Activated T-cell treated with anti-CD3 and anti-CD28 coated beads for 4 hours (primary cell): ENCODE measurements around the gene THUMPD2.
"Not testable (repeated sequence)": the region's sequence is repeated elsewhere in the genome, so short reads cannot be mapped to it uniquely, and the experiment has no call there.

Experiments used
- DNase-seq: peaks from one replicate; pipeline ENCODE4 v3.0.0-alpha.2; 2020

Gene THUMPD2

GRCh38 chr2:39778775-39779340, at the start of gene THUMPD2:
Gene THUMPD2, minus strand, starts transcription at chr2:39779258. Its CDS starts 19 bp downstream, at chr2:39779239.
- DNase-seq: peak; percentile 39

- no peak for DNase-seq
Measured at GRCh38 chr2:39821871-39822270, 42.8 kb upstream of the THUMPD2 start.

DNA sequence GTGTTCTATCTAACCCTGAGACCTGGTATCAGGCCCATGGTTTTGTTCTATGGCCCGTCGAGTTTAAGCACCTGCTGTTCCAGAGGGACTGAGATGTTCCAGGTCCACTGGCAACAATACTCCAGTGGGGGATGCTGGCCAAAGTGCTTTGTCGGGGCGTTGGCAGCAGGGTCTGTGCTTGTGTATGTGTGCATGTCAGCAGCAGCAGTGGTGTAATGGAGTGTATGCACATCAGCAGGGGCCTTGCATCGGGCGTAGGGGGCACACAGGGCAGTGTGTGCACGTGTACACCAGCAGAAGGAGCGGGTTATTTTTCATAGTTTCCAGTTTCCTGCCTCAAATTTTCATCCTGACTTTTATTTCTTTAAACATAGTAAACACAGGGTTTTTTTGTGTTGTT, 37.8 kb upstream of the THUMPD2 start:
- DNase-seq: no peak

DNA sequence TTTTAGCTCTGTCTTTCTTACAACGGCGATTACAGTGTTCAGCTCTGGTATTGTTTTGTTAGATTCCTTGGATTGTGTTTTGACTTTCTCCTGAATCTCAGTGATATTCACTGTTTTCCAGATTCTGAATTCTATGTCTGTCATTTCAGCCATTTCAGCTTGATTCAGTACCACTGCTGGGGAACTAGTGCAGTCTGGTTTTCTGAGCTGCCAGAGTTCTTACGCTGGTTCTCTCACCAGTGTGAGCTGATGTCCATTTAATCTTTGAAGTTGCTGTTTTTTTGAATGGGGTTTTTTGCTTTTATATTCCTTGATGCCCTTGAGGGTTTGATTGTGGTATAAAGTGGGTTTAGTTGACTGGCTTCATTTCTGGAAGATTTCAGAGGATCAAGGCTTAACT, 37.4 kb upstream of the THUMPD2 start:
- no peak for DNase-seq

DNA sequence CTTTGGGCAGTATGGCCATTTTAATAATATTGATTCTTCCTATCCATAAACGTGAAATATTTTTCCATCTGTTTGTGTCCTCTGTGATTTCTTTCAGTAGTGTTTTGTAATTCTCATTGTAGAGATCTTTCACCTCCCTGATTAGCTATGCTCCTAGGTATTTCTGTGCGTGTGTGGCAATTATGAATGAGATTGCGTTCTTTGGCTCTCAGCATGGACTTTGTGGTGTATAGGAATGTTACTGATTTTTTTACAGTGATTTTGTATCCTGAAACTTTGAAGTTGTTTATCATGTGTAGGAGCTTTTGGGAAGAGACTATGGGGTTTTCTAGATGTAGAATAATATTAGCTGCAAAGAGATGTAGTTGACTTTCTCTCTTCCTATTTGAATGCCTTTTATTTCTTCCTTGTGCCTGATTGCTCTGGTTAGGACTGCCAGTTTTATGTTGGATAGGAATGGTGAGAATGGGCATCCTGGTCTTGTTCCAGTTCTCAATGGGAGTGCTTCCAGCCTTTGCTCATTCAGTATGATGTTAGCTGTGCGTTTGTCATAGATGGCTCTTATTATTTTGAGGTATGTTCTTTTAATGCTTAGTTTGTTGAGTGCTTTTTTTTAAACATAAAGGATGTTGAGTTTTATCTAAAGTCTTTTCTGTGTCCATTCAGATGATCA, 27.0 kb upstream of the THUMPD2 start:
- no peak for DNase-seq

GRCh38 chr2:39803839-39804238, 24.8 kb upstream of the THUMPD2 start:
- DNase-seq: no peak

DNA sequence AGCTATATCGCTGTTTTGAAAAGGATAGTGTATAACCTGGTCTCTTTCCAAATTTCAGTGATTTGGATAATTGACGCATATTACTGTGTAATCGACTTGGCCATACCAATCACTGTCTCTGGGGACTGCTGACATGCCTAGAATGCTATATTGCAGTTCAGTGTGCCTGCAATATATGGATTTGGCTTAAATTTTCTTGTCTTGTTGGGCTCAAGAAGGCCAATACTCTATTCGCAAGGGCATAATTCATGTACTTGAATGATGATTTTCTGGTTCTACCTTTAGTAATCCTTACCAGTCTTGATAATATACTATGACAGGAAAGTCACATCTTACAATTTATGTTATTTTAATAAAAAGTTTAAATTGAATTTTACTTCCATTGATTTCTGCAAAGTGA, 21.7 kb upstream of the THUMPD2 start:
- no peak for DNase-seq

- no peak for DNase-seq
Measured at GRCh38 chr2:39796134-39796533, 17.1 kb upstream of the THUMPD2 start.

- not testable (repeated sequence) for DNase-seq
Measured at GRCh38 chr2:39790216-39790818, 11.3 kb upstream of the THUMPD2 start.

GRCh38 chr2:39787950-39788349, 8.9 kb upstream of the THUMPD2 start:
- no peak for DNase-seq

GRCh38 chr2:39786761-39787522, 7.9 kb upstream of the THUMPD2 start:
- DNase-seq: no peak

- DNase-seq: no peak
Measured at GRCh38 chr2:39782591-39782990, 3.5 kb upstream of the THUMPD2 start.

- no peak for DNase-seq
Measured at GRCh38 chr2:39781697-39782096, 2.6 kb upstream of the THUMPD2 start.

GRCh38 chr2:39780825-39781600, 2.0 kb upstream of the THUMPD2 start:
- DNase-seq: no peak

GRCh38 chr2:39779927-39780326, 869 bp upstream of the THUMPD2 start:
- no peak for DNase-seq

GRCh38 chr2:39779341-39779851, 338 bp upstream of the THUMPD2 start:
- DNase-seq: no peak

DNA sequence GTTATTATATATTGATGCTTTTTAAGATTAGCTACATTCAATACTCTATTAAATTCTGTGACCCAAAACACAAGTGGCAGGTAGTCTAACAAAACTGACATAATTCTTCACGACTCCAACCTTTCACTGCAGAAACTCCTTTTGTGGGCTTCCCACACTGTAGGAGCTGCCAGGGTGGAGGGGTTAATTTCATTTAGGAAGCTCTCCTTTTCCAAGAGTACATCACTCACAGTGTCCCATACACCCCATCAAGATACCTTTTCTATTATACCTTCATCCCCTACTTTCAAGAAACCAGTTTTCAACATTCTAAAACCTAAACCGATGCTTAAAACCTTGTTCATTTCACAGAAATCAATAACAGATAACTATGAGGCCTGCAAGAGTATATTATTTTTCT, 825 bp downstream of the THUMPD2 start:
- DNase-seq: no peak

DNA sequence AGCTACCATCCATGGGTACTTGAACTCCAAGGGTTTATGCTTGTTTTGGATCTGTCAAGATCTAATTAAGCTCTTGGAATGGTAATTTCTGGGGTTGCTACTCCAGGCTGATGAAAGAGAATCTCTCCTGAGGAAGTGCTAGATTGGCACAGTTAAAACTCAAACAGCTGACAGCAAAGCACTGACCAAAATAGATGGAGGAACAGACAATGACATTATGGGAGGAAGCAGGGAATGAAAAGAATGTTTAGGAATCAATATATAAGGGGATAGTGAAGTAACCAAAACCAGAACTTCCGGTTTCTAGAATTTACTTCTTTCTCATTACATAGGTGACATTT, 6.3 kb downstream of the THUMPD2 start:
- DNase-seq: no peak

- DNase-seq: no peak
Measured at GRCh38 chr2:39772086-39772811, 6.8 kb downstream of the THUMPD2 start.

- no peak for DNase-seq
Measured at GRCh38 chr2:39762448-39762847, 16.6 kb downstream of the THUMPD2 start.

GRCh38 chr2:39757156-39757555, 21.9 kb downstream of the THUMPD2 start:
- no peak for DNase-seq

DNA sequence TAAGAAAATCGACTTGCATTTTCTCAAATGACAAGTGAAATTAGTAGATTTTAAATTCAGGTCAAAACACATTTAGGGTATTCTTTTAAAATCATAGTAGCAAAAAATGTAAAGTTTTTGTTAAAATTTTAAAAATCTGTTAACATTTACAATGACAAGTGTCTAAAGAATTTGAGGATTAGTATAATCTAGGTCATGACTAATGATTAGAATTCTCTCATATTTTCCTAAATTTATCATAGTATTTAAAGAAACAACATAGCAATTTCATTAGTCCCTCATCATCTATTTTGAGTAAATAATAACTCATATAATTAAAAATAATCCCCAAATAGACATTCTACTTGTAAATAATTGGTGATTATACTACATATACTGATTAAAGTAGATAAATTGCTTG, 23.6 kb downstream of the THUMPD2 start:
- no peak for DNase-seq
